Mammary epithelial cell (primary cell): Measurements from ENCODE around the gene CAST.

Experiments
- CTCF ChIP-seq, 2 donors: IDR thresholded peaks in 1 of 2; conservative IDR thresholded peaks in 1 of 2; 2 replicates each; pipeline ENCODE4 v1.5.1; 2011 to 2012; ENCODE audit warnings: inconsistent platforms in 2 of 2, low read length in 2 of 2, mild to moderate bottlenecking in 2 of 2, control low read depth in 1 of 2, low read depth in 1 of 2; ENCODE audit not compliant: insufficient read depth in 1 of 2; ENCODE audit errors: extremely low read depth in 1 of 2
- EZH2 ChIP-seq: IDR thresholded peaks from 2 replicates; pipeline ENCODE4 v1.6.1; 2012; ENCODE audit warnings: low read length, inconsistent platforms, borderline replicate concordance

GRCh38 chr5:96733771-96734500 lies 71.8 kb downstream of the CAST start:
- no peak for TF ChIP-seq CTCF (conservative IDR thresholded peaks at IDR 0.05 in 1 of 2, IDR thresholded peaks at IDR 0.05 in 1 of 2; ENCODE audit: extremely low read depth in 1 of 2, insufficient read depth in 1 of 2, low read depth in 1 of 2, low read length in 2 of 2)
- no peak for TF ChIP-seq EZH2
